IPS DF 4.7 (cell line): Measurements from ENCODE around the gene COBL.

ENCODE experiments used
- DNase-seq: peaks from one replicate; pipeline ENCODE4 v3.0.0-alpha.2; 2013; ENCODE audit warnings: low spot score; ENCODE audit errors: extremely low read depth

COBL gene

DNA sequence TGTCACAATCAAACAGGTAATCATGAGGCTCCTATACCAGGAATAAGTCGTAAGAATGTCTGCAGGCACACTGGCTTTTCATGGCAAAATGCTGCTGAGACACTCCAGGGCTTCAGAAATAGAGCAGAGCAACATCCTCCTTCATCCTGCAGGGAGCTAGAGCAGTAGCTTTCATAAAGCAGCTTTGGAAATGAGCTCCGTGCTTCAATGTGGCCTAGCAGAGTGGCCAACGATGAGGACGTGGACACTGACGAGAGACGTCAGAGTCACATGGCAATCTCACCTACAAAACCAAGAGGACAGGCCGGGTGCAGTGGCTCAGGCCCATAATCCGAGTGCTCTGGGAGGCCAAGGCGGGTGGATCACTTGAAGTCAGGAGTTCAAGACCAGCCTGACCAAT is 9.8 kb downstream of the COBL start:
- no peak for DNase-seq

DNA sequence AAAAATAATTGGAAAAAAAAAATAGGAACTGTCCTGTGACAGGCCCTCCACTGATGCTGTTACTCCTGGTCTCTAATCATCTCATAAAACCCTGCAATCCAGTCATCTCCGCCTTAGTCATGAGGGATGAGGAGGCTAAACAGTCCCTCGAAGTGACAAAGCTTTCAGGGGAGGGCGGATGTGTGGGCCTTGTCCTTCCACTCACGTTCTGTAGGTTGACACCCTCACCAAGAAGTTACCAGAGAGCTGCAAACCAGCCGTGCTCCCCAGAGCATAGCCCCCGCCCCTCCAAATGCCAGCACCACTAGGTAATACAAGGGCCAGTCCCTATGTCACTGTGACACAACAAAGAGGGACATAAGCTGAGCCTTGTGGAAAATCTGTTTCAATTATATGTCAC is 11.9 kb downstream of the COBL start:
- no peak for DNase-seq

- no peak for DNase-seq
Observed at GRCh38 chr7:51303142-51303525, 13.5 kb downstream of the COBL start.

DNA sequence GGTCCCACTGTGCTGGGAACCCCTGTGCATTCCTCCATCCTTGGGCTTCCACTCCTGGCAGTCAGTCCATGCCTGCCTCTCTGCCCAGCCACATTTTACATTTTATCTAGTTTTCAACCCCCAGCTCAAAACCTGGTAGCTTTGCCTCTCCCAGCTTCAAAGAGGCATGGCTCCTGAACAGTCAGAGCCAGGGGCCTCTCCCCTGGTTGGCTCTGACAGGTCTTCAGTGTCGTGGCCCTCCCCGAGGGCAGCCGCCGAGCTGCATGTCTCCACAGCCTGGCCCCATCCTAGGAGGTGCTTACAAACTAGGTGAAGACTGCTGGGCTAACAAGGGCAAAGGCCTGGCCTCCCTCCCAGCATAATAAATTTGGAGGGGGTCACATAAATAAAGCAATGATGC is 14.8 kb downstream of the COBL start:
- DNase-seq: no peak

- no peak for DNase-seq
Observed at GRCh38 chr7:51300762-51301674, 15.6 kb downstream of the COBL start.

GRCh38 chr7:51299391-51300133 is 17.0 kb downstream of the COBL start:
- no peak for DNase-seq

DNA sequence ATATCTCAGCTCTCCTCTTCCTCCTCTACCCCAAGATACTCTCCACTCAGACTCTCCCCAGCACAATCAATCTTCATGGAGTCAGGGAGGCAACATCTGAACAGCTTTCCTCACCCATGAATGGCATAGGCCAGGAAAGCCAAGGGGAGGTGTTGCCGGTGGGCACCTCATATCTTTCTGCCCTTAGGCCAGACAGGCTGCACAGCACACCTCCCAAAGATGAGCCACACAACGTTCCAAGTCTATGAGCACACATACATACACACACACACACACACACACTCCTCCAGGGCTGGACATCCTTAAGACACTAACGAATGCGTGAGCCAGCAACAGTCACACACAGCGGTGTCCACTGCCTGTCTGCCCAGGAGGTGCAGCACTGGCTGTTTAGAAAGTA is 17.7 kb downstream of the COBL start:
- no peak for DNase-seq

- DNase-seq: no peak
Observed at GRCh38 chr7:51297986-51298385, 18.6 kb downstream of the COBL start.

GRCh38 chr7:51295440-51296245 is 21.0 kb downstream of the COBL start:
- no peak for DNase-seq

DNA sequence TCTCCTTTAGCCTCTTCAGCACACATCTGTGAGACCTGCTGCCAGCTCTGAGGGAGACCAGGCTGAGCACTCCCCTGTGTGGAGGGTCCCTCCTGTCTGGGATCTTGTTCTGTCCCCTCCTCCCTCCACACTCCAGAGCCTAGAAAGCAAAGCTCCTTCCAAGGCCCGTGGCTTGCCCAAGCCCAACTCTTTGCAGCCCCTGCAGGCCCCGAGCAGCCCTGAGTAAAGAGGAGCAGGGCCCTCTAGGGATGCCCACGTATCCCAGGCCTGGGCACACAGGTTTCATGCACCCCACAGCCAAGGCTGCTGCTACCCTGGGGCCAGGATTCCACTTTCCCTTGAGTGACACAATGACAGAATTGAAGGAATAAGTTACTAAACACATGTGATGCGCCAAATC is 24.0 kb downstream of the COBL start:
- DNase-seq: no peak

DNA sequence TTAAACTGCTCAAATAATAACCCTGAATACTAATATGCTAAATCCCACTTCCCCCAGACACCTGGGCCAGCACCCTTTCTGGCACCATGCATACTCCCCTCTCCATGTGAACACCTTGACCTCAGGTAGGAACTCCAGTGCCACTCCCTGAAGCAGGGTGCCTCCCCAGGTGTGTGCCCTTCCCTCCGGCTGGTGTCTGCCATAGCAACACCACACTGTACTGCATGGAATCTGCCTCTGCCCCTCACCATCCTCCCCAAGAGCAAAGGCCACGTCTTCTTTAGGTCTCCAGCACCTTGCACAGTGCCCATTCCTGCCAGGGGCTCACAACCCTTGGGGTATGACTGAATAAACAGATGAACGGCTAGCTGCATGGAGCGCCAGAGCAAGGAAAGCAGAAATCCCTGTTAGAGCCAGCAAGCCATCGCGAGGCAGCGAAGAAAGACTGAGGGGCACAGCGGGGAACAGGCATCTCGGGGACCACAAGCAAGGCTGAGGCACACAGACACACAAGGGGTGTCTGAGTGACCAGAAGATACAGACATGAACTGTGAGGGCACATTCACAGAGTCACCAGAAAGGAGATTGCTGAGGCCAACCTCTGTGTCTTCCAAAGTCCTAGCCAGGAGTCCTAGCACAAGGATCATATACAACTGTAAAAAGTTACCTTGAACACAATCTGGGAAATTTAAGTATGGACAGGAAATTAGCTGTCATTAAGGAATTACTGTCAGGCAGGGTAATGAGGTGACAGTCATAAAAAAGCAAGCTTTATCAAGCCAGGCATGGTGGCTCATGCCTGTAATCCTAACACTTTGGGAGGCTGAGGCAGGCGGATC is 25.7 kb downstream of the COBL start:
- DNase-seq: no peak

GRCh38 chr7:51290304-51290637 is 26.3 kb downstream of the COBL start:
- DNase-seq: no peak

DNA sequence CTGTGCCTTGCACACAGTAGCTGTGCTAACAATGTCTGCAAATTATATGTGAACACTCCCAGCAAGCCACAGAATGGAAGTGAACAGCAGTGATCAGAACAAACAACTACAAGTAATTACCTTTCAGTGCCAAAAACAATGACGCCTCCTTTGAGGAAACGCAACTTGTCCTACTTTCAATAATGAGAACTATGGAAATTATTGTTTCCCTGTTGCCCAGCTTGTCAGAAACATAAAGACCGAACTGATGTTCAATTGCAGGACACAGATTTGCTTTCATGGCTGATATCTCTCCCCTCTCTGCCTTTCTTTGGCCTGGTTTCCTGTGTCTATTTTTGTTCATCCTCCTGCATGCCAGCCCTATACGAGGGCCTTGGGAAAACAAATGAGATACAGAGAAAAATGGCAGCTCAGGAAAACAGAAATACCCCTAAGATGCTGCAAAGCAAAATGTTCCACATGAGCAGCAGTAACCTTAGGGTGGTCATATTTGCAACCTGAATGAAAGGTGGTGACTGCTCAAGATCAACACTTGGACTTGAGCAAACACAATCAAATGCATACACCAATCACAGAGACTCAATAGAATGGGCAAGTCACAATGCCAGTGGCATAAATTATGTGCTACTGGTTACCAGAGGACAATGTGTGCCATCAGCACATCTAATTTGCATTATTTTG is 26.8 kb downstream of the COBL start:
- DNase-seq: no peak

- no peak for DNase-seq
Observed at GRCh38 chr7:51288896-51289622, 27.6 kb downstream of the COBL start.

DNA sequence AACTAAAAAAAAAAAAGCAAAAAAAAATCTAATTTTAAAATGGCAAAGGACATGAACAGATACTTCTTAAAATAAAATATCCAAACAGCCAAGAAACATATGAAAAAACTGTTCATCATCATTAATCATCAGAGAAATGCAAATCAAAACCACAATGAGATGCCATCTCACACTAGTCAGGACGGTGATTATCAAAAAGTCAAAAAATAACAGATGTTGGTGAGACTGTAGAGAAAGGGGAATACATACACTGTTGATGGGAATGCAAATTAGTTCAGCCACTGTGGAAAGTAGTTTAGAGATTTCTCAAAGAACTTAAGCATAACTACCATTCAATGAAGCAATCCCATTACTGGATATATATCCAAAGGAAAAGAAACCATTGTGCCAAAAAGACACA is 30.2 kb downstream of the COBL start:
- no peak for DNase-seq

GRCh38 chr7:51280156-51280555 is 36.5 kb downstream of the COBL start:
- DNase-seq: no peak

DNA sequence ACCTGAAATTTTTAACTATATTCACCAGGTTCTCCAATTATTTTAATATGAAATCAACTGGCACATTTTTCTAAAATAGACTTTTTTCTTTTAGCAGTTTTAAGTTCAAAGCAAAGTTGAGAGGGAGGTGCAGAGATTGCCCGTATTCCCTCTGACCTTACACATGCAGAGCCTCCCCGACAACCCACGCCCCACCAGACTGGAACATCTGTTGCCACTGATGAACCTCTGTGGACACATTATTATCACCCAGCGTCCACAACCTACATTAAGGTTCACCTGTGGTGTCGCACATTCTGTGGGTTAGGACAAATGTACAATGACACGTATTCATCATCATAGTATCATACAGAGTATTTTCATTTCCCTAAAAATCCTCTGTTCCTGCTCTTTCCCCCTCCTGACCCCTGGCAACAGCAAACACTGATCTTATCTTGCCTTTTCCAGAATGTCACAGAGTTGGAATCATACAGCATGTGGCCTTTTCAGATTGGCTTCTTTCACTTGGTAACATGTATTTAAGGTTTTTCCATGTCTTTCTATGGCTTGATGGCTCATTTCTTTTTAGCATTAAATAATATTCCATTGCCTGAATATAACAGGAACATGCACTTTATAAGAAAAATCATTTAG is 37.1 kb downstream of the COBL start:
- no peak for DNase-seq

- DNase-seq: no peak
Observed at GRCh38 chr7:51278797-51279196, 37.8 kb downstream of the COBL start.

DNA sequence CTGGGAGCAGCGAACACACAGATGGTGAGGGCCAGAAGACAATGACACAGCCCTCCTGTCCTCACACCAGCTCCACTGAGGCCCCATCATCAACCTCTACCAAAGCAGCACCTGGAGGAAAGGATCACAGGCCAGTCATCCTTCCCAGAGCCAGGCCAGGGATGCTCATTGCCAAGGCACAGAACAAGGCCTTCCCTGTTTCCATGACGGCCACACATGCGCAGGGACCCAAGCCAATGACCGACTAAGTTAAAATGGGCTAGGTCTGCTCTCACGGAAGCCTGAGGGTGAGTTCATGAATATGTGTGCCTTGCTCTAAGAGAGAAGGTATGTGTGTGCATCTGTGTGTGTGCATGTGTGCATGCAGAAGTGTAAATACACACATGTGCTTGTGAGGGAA is 39.6 kb downstream of the COBL start:
- DNase-seq: no peak
